HG02840 (cell line): Measurements from ENCODE around the gene SCARF2.
"Not testable (repeated sequence)": the region's sequence is repeated elsewhere in the genome, so short reads cannot be mapped to it uniquely, and the experiment has no call there.

ENCODE experiments used
- ATAC-seq: cut with Tn5 transposase; IDR thresholded peaks from one replicate; pipeline ENCODE4 v1.9.1; 2021; ENCODE audit warnings: mild to moderate bottlenecking, moderate library complexity, moderate number of reproducible peaks; ENCODE audit not compliant: unreplicated experiment, low FRiP score

Gene SCARF2, protein sequence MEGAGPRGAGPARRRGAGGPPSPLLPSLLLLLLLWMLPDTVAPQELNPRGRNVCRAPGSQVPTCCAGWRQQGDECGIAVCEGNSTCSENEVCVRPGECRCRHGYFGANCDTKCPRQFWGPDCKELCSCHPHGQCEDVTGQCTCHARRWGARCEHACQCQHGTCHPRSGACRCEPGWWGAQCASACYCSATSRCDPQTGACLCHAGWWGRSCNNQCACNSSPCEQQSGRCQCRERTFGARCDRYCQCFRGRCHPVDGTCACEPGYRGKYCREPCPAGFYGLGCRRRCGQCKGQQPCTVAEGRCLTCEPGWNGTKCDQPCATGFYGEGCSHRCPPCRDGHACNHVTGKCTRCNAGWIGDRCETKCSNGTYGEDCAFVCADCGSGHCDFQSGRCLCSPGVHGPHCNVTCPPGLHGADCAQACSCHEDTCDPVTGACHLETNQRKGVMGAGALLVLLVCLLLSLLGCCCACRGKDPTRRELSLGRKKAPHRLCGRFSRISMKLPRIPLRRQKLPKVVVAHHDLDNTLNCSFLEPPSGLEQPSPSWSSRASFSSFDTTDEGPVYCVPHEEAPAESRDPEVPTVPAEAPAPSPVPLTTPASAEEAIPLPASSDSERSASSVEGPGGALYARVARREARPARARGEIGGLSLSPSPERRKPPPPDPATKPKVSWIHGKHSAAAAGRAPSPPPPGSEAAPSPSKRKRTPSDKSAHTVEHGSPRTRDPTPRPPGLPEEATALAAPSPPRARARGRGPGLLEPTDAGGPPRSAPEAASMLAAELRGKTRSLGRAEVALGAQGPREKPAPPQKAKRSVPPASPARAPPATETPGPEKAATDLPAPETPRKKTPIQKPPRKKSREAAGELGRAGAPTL

GRCh38 chr22:20437613-20438426 lies at the start of gene SCARF2:
SCARF2 (minus strand) TSS chr22:20437825; CDS start chr22:20437754, 71 bp downstream.
- ATAC-seq = no peak

DNA sequence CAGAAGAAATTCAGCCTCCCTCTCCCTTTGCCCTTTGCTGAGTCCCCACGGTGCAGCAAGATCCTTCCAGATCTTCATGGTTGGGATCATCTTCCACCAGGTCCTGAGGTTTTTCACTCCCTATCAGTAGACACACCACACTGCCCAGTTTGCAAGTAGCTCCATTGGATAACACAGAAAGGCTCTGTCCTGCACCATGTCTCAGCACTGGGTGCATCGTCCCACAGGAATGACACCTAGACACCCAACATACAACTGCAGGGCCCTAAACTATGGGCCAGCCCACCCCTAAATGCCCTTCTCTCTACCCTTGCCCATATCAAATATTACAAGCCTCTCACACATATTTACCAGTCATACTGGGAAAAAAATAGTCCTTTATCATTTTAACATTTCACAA lies 48.6 kb upstream of the SCARF2 start:
- no peak for ATAC-seq

GRCh38 chr22:20484948-20485683 lies 47.5 kb upstream of the SCARF2 start:
- no peak for ATAC-seq

- ATAC-seq = no peak
Observed at GRCh38 chr22:20483771-20484170, 46.1 kb upstream of the SCARF2 start.

DNA sequence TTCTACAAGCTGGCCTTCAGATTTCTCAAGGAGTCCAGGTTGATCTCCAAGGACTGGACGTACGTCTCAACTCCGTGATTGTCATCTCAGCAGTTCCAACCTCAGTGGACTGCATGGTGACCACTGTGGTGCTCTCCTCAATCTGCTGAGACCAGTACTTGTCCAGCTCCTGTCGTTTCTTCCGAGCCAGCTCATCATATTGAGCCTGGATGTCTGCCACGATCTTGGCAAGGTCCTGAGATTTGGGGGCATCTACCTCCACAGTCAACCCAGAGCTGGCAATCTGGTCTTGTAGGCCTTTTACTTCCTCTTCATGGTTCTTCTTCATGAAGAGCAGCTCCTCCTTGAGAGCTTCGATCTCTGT lies 45.5 kb upstream of the SCARF2 start:
- ATAC-seq = not testable (repeated sequence)

GRCh38 chr22:20479612-20480196 lies 42.1 kb upstream of the SCARF2 start:
- ATAC-seq = no peak

GRCh38 chr22:20478059-20478458 lies 40.4 kb upstream of the SCARF2 start:
- ATAC-seq = not testable (repeated sequence)

DNA sequence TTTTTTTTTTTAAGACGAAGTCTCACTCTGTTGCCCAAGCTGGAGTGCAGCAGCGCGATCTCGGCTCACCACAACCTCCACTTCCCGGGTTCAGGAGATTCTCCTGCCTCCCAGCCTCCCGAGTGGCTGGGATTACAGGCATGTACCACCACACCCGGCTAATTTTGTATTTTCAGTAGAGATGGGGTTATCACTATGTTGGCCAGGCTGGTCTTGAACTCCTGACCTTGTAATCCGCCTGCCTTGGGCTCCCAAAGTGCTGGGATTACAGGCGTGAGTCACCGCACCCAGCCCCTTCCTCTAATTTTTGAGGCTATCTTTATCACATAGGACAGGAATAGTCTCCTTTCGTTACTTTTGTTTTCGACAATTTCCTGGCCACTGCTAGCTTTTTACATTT lies 37.9 kb upstream of the SCARF2 start:
- not testable (repeated sequence) for ATAC-seq

DNA sequence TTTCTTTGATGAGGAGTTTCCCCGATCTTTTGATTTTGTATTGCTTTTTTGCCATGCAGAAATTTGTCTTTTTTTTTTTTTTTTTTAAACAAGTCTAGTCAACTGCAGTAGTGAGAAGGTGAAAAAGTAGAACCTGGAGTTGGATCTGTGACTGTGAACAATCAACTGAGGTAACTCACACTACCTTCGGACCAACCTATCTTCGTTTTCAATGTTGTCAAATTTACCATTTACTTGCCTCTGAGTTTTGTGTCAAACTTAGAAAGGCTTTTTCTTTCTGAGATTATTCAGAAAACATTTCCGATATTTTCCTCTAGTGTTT lies 37.5 kb upstream of the SCARF2 start:
- no peak for ATAC-seq

GRCh38 chr22:20472629-20473442 lies 35.2 kb upstream of the SCARF2 start:
- no peak for ATAC-seq

DNA sequence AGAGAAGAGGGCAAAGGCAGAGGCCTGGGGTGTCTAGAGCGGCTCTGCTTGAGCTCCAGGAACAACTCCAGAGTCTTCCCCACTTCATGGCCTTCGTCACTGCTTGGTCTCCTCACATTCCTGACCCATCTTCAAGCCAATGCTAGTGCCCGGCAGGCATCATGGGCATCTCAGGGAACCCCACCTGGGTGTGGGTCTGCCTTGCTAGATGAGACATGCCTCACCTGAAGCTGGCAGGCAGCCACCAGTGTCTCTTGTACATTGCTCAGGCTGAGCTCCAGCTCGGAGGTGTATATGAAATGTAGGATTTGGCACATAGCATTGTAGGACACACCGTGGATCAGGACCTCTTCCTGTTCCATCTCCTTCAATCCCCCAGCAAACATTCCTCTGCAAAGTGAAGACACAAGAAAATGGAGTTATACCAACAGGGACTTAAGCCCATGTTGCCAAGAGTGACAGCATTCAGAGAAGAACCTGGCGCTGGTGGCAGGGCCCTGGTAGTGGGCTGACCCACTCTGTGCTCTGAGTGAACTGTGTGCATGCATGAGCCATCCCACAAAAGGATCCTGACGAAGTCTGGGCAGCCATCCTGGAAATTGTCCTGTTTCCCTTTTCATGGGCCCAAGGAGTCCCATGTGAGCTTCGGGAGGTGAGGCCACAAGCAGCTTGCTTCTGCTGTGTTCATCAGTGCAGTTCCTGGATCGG lies 33.7 kb upstream of the SCARF2 start:
- ATAC-seq = no peak

DNA sequence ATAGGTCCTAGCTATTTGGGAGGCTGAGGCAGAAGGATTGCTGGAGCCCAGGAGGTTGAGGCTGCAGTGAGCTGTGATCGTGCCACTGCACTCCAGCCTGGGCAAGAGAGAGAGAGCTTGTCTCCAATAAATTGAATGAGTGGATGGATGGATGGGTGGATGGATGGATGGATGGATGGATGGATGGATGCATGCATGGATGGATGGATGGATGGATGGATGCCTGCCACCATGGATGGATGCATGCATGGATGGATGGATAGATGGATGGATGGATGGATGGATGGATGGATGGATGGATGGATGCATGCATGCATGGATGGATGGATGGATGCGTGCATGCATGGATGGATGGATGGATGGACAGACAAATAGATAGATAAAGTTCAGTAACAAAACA lies 32.9 kb upstream of the SCARF2 start:
- not testable (repeated sequence) for ATAC-seq

GRCh38 chr22:20469110-20469868 lies 31.7 kb upstream of the SCARF2 start:
- ATAC-seq = no peak

GRCh38 chr22:20466659-20467379 lies 29.2 kb upstream of the SCARF2 start:
- no peak for ATAC-seq

DNA sequence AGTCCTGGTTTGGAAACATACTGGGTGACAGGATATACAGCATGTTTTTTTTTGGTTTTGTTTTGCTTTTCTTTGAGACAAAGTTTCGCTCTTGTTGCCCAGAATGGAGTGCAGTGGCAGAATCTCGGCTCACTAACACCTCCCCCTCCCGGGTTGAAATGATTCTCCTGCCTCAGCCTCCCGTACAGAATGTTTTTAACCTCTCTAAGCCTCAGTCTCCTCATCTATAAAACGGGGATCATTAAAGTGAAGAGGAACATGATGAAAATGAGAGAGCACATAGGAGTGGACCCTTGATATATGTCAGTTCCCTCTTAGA lies 28.1 kb upstream of the SCARF2 start:
- ATAC-seq = no peak

- ATAC-seq = no peak
Observed at GRCh38 chr22:20464912-20465758, 27.5 kb upstream of the SCARF2 start.
